HL-60 (cell line): ENCODE measurements around the gene SEMA7A.

Experiments
- CTCF ChIP-seq: IDR thresholded peaks from one replicate; pipeline ENCODE4 v1.5.1; 2011; ENCODE audit warnings: low read length, control low read depth, inconsistent platforms; ENCODE audit not compliant: insufficient read depth
- GABPA ChIP-seq: IDR thresholded peaks from 2 replicates; pipeline ENCODE4 v1.6.1; 2012; ENCODE audit warnings: low read depth
- POLR2AphosphoS5 ChIP-seq: IDR thresholded peaks from 2 replicates; pipeline ENCODE4 v1.6.1; 2012; ENCODE audit warnings: low read depth
- REST ChIP-seq: IDR thresholded peaks from 2 replicates; pipeline ENCODE4 v1.6.1; 2012; ENCODE audit warnings: low read depth; ENCODE audit not compliant: insufficient replicate concordance
- SPI1 ChIP-seq: IDR thresholded peaks from 2 replicates; pipeline ENCODE4 v1.6.1; 2012; ENCODE audit warnings: low read depth, mild to moderate bottlenecking, borderline replicate concordance

GRCh38 chr15:74392451-74392830 lies 41.3 kb downstream of the SEMA7A start:
- TF ChIP-seq POLR2AphosphoS5 (no peak), CTCF (no peak), GABPA (no peak), REST (no peak), SPI1 (no peak)
